Natural killer cell treated with Interleukin-12 subunit alpha and Interleukin-12 subunit beta and Interleukin-15 and Interleukin-18, amount 100 ng/mL, for 72 hours (primary cell): ENCODE data around the gene ZNRF3. TPM values are rescaled to one million over a fixed set of nuclear protein-coding genes. Genes with fewer than 3 reads are reported as not detected.

ENCODE experiments used
- ATAC-seq, 2 donors: fragments of 150-1000 bp; cut with Tn5 transposase in 1 of 2; sonication (Bioruptor Pico), chemical (Tn5 transposase) in 1 of 2; 2 replicates each; pipeline ENCODE4 v1.10.0; 2021
- DNase-seq: peaks from one replicate; pipeline ENCODE4 v3.0.0; 2022; ENCODE audit warnings: low spot score
- H3K27ac Mint-ChIP-seq, 2 donors: 1 replicate in 1 of 2; 2 replicates in 1 of 2; pipeline ENCODE4 v1.8.0; 2022; ENCODE audit warnings: mixed read lengths in 2 of 2, mild to moderate bottlenecking in 1 of 2, moderate library complexity in 1 of 2
- H3K27me3 Mint-ChIP-seq, 2 donors: 1 replicate in 1 of 2; 2 replicates in 1 of 2; pipeline ENCODE4 v1.8.0; 2022; ENCODE audit warnings: mixed read lengths in 2 of 2
- H3K36me3 Mint-ChIP-seq: one replicate; pipeline ENCODE4 v1.8.0; 2022; ENCODE audit warnings: mixed read lengths
- H3K4me1 Mint-ChIP-seq, 2 donors: 1 replicate in 1 of 2; 2 replicates in 1 of 2; pipeline ENCODE4 v1.8.0; 2022; ENCODE audit warnings: low read depth in 2 of 2, mixed read lengths in 2 of 2, mild to moderate bottlenecking in 1 of 2
- H3K4me3 Mint-ChIP-seq: one replicate; pipeline ENCODE4 v1.8.0; 2022; ENCODE audit warnings: mixed read lengths
- H3K9me3 Mint-ChIP-seq: 2 replicates; pipeline ENCODE4 v1.8.0; 2022; ENCODE audit warnings: mixed read lengths
- total RNA-seq, 2 donors: library from RNA; stranded (reverse); gene quantifications; one replicate each; pipeline ENCODE4 v1.2.3, GENCODE V29; 2022

ZNRF3 gene
- total RNA-seq, 2 donors from 2014 or later = 0.61 to 0.64 TPM

DNA sequence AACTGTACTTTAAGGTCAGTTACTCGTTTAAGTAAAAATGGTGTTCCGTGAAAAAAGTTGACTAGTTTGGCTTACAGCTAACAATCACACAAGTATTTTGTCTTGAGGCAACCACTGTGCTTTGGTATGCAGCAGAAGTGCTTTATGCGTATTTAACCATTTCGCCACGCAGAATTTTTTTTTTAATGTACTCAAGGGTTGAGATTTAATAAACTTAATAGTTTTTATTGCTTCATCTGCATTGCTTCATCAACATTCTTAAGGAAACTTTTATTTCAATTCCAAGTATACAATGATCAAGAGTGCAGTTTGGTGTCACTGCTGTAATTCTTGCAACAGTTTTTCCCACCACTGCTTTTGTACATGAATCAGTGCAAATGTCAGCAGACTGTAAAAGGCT, 66.4 kb downstream of the ZNRF3 start:
- Mint-ChIP-seq H3K4me3 (no peak overlapping the region), H3K27ac (no peak overlapping the region), H3K4me1 (peaks cover 7 to 19% of the 10 kb centered on the region in 2 donors), H3K36me3 (peaks cover 13% of the 10 kb centered on the region), H3K9me3 (peaks cover 5% of the 10 kb centered on the region), H3K27me3 (peaks cover 53 to 73% of the 10 kb centered on the region in 2 donors)
- DNase-seq (no peak), ATAC-seq (no peak)

DNA sequence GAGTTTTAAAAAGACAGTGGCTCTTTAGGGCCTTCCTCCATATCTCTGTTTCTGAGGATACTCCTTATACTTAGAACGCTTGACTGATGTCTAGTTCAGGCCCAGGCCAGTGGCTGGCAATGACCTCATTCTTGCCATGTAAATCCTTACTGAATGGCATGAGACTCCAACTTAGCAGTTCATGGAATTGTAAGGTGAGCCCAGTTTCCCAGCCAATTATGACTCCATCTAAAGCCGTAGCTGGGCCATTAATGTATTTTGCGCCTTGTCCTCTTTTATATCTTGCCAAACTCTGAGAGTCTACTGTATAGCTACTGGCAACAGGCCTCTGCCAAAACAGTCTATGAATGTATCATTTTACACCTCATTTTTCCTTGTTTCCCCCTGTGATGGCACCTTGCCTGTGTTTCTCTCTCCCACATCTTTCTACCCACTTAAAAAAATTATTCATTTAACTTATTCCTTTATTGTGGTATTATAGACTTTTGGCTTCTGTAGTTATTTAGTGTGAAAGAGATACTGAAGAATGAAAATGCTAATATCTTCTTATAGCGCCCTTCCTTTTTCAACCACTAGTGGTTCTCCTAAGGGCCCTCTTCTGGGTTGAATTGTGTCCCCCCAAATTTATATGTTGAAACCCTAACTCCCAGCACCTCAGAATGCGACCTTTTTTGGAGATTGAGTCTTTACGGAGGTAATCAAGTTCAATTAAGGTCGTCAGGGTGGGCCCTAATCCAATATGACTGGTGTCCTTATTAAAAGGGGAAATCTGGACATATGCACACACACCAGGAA, 67.4 kb downstream of the ZNRF3 start:
- peaks cover 13% of the 10 kb centered on the region for H3K36me3 Mint-ChIP-seq
- H3K27me3 Mint-ChIP-seq = peaks cover 54 to 73% of the 10 kb centered on the region in 2 donors
- ATAC-seq (no peak), DNase-seq (no peak)
- no peak overlapping the region for H3K4me3 Mint-ChIP-seq
- peaks cover 5% of the 10 kb centered on the region for H3K9me3 Mint-ChIP-seq
- peaks cover 14 to 27% of the 10 kb centered on the region in 2 donors for H3K4me1 Mint-ChIP-seq
- no peak overlapping the region for H3K27ac Mint-ChIP-seq

DNA sequence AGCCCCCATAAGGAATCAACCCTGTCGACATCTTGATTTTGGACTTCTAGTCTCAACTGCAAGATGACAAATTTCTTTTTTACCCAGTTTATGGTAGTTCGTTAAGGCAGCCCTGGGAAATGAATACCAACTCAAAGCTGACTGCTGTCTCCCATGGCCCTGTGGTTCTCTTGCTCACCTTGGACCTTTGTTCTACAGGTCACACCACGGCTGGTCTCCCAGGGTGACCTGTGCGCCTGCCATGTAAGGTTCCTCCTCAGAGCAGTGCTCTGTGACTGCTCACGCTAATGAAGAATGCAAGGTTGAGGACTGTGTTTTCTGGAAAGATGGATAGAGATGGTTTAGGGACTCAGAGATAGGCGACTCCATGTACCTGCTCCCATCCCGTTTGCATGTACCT, 68.2 kb downstream of the ZNRF3 start:
- no peak overlapping the region for H3K4me3 Mint-ChIP-seq
- peaks cover 21 to 30% of the 10 kb centered on the region in 2 donors for H3K4me1 Mint-ChIP-seq
- H3K27me3 Mint-ChIP-seq = peaks cover 51 to 72% of the 10 kb centered on the region in 2 donors
- no peak overlapping the region for H3K27ac Mint-ChIP-seq
- no peak for ATAC-seq
- H3K36me3 Mint-ChIP-seq = peaks cover 6% of the 10 kb centered on the region
- peaks cover 5% of the 10 kb centered on the region for H3K9me3 Mint-ChIP-seq
- no peak for DNase-seq

GRCh38 chr22:28951969-28952521, 68.7 kb downstream of the ZNRF3 start:
- H3K27ac Mint-ChIP-seq = no peak overlapping the region
- peaks cover under 1% of the 10 kb centered on the region for H3K36me3 Mint-ChIP-seq
- DNase-seq = no peak
- no peak overlapping the region for H3K4me3 Mint-ChIP-seq
- peaks cover 48 to 72% of the 10 kb centered on the region in 2 donors for H3K27me3 Mint-ChIP-seq
- H3K9me3 Mint-ChIP-seq = peaks cover 5% of the 10 kb centered on the region
- no peak for ATAC-seq
- H3K4me1 Mint-ChIP-seq = peaks cover 25 to 35% of the 10 kb centered on the region in 2 donors

DNA sequence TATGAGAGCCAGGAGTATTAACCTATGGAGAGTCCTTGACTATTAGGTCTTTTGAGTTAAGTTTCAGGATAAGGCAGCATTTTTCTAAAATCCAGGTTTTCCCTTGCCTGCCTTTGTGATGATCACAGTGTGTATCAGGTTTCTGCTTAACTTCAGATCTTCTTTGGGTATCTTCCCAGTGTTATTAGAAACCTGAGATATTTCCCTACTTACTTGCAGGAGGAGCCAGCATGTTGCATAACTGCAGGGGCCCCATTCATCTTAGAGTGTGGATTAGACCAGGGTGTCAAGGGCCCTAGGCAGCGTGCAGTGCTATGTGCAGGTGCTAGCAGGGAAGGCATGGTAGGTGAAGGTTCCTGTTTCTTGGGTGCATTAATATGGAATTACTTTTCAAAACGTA, 69.5 kb downstream of the ZNRF3 start:
- Mint-ChIP-seq H3K36me3 (no peaks in the 10 kb centered on the region), H3K4me1 (peaks cover 25 to 35% of the 10 kb centered on the region in 2 donors), H3K27me3 (peaks cover 46 to 71% of the 10 kb centered on the region in 2 donors), H3K9me3 (peaks cover 2% of the 10 kb centered on the region), H3K4me3 (no peak overlapping the region), H3K27ac (no peak overlapping the region)
- DNase-seq = no peak
- no peak for ATAC-seq

GRCh38 chr22:28953403-28953802, 70.0 kb downstream of the ZNRF3 start:
- peaks cover 2% of the 10 kb centered on the region for H3K9me3 Mint-ChIP-seq
- H3K27me3 Mint-ChIP-seq = peaks cover 50 to 76% of the 10 kb centered on the region in 2 donors
- ATAC-seq (no peak), DNase-seq (no peak)
- H3K36me3 Mint-ChIP-seq = no peaks in the 10 kb centered on the region
- peaks cover 25 to 35% of the 10 kb centered on the region in 2 donors for H3K4me1 Mint-ChIP-seq
- H3K4me3 Mint-ChIP-seq = no peak overlapping the region
- peak overlapping the region in 1 of 2 donors; percentile 67 for H3K27ac Mint-ChIP-seq

- peaks cover 1% of the 10 kb centered on the region for H3K36me3 Mint-ChIP-seq
- peak in 1 of 2 donors; percentile 3 for ATAC-seq
Measured at GRCh38 chr22:28953976-28954880, 70.9 kb downstream of the ZNRF3 start.

DNA sequence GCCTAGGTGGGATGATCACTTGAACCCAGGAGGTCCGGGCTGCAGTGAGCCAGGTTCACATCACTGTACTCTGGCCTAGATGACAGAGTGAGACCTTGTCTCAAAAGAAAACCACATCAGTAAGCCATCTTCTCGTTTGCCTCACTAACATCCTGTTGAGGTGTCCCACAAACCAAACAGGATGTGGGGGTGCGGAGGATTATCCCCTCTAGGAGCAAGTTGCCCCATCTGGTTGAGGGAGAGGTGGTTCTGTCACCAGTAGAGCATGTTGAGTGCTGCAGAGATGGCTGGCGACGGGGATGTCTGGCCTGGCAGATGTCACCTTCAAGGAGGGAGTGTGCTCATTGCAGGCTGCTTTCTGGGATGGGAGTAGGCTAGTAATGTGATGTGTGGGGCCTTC, 72.4 kb downstream of the ZNRF3 start:
- ATAC-seq = peak; percentile 95 to 98
- peak overlapping the region; percentile 34 to 67 for H3K27ac Mint-ChIP-seq

More at GRCh38 chr22:28953976-28954880, 70.9 kb downstream of the ZNRF3 start:
- H3K27me3 Mint-ChIP-seq = peaks cover 55 to 84% of the 10 kb centered on the region in 2 donors
- H3K27ac Mint-ChIP-seq = peak overlapping the region in 1 of 2 donors; percentile 67
- peak overlapping the region; percentile 18 for H3K4me3 Mint-ChIP-seq
- no peak for DNase-seq
- H3K4me1 Mint-ChIP-seq = peaks cover 25 to 35% of the 10 kb centered on the region in 2 donors
- H3K9me3 Mint-ChIP-seq = peaks cover 2% of the 10 kb centered on the region

DNA sequence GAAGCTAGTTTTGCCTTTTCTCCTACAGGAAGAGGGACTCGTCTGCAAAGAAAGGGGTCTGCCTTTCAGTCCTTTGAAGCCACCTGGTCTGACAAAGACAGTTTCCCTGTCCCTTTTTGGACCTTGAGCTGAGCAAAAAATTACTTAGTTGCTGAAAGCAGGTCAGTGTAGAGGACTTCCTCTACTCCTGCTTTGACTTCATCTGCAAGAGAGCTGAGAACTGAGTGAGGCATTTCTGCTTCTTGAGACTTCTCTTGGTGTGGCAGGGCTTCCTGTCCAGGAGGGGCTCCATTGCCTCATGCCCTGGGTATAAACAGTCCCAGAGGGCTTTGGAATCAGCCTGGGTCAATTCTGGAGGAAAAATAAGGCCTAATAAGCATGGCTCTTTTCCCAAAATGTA, 73.1 kb downstream of the ZNRF3 start:
- H3K27ac Mint-ChIP-seq = peak overlapping the region in 1 of 2 donors; percentile 67
- DNase-seq (no peak), ATAC-seq (peak in 1 of 2 donors; percentile 51)
- peaks cover 29% of the 10 kb centered on the region in 2 donors for H3K4me1 Mint-ChIP-seq
- peaks cover 5% of the 10 kb centered on the region for H3K9me3 Mint-ChIP-seq
- H3K4me3 Mint-ChIP-seq = peak overlapping the region; percentile 81
- peaks cover 4% of the 10 kb centered on the region for H3K36me3 Mint-ChIP-seq
- peaks cover 59 to 83% of the 10 kb centered on the region in 2 donors for H3K27me3 Mint-ChIP-seq

More for the DNA sequence above, 72.4 kb downstream of the ZNRF3 start:
- H3K27me3 Mint-ChIP-seq = peaks cover 59 to 83% of the 10 kb centered on the region in 2 donors
- peak overlapping the region; percentile 81 for H3K4me3 Mint-ChIP-seq
- peak; percentile 87 for DNase-seq
- peaks cover 25 to 29% of the 10 kb centered on the region in 2 donors for H3K4me1 Mint-ChIP-seq
- H3K36me3 Mint-ChIP-seq = peaks cover 4% of the 10 kb centered on the region
- H3K9me3 Mint-ChIP-seq = peaks cover 2% of the 10 kb centered on the region

- H3K36me3 Mint-ChIP-seq = peaks cover 4% of the 10 kb centered on the region
- H3K27ac Mint-ChIP-seq = no peak overlapping the region
- peaks cover 29% of the 10 kb centered on the region in 2 donors for H3K4me1 Mint-ChIP-seq
- ATAC-seq (no peak), DNase-seq (no peak)
- no peak overlapping the region for H3K4me3 Mint-ChIP-seq
- peaks cover 52 to 81% of the 10 kb centered on the region in 2 donors for H3K27me3 Mint-ChIP-seq
- H3K9me3 Mint-ChIP-seq = peaks cover 5% of the 10 kb centered on the region
Measured at GRCh38 chr22:28958611-28959010, 75.2 kb downstream of the ZNRF3 start.

GRCh38 chr22:28962042-28962554, 78.7 kb downstream of the ZNRF3 start:
- peaks cover 2% of the 10 kb centered on the region for H3K9me3 Mint-ChIP-seq
- peaks cover 56 to 85% of the 10 kb centered on the region in 2 donors for H3K27me3 Mint-ChIP-seq
- H3K4me1 Mint-ChIP-seq = peaks cover 0 to 4% of the 10 kb centered on the region in 2 donors
- ATAC-seq (no peak), DNase-seq (no peak)
- no peak overlapping the region for H3K4me3 Mint-ChIP-seq
- peaks cover 4% of the 10 kb centered on the region for H3K36me3 Mint-ChIP-seq
- H3K27ac Mint-ChIP-seq = no peak overlapping the region

DNA sequence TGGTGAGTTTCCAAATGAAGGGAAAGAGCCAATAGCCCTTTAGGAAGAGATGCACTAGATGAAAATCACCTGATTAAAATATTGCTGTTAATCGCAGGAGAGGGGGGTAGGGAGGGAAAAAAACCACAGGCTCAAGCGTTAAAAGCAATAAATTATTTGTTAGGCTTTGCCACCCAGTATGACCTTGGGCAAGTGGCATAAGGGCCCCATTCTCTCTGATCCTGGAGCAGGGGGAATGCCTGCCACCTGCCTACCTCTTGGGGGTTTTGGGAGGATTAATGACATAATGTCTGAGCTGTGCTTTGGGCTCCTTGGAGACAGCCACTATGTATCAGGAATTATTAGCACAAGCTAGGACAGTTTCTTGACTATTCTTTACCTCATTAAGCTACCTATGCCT, 80.0 kb downstream of the ZNRF3 start:
- H3K27me3 Mint-ChIP-seq = peaks cover 52 to 80% of the 10 kb centered on the region in 2 donors
- peaks cover 2% of the 10 kb centered on the region for H3K9me3 Mint-ChIP-seq
- H3K4me3 Mint-ChIP-seq = no peak overlapping the region
- ATAC-seq = no peak
- no peak for DNase-seq
- no peak overlapping the region for H3K27ac Mint-ChIP-seq
- peaks cover 4% of the 10 kb centered on the region for H3K36me3 Mint-ChIP-seq
- peaks cover 0 to 4% of the 10 kb centered on the region in 2 donors for H3K4me1 Mint-ChIP-seq

DNA sequence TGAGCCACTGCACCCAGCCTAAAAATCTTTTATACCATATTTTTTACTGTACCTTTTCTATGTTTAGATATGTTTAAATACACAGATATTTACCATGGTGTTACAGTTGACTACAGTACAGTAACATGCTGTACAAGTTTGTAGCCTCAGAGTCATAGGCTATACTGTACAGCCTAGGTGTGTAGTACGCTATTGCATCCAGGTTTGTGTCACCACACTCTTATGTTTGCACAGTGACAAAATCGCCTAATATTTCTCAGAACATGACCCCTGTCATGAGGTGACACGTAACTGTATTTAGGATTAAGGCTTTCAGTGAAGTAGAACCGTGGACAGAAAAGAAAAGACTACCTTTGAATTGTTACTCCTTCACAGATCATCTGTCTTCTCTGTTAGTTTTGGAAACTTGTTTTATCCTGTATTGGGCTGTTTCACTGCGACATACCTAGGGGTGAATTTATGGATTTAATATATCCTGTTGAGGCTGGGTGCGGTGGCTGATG, 83.8 kb downstream of the ZNRF3 start:
- ATAC-seq (no peak), DNase-seq (no peak)
- Mint-ChIP-seq H3K4me1 (no peaks in the 10 kb centered on the region), H3K4me3 (no peak overlapping the region), H3K27me3 (peaks cover 48 to 76% of the 10 kb centered on the region in 2 donors), H3K27ac (no peak overlapping the region), H3K9me3 (no peaks in the 10 kb centered on the region), H3K36me3 (no peaks in the 10 kb centered on the region)
